HG02840 (cell line): ENCODE data around the gene GCNT1.
"Not testable (repeated sequence)": the region's sequence is repeated elsewhere in the genome, so short reads cannot be mapped to it uniquely, and the experiment has no call there.

ENCODE experiments used
- ATAC-seq: cut with Tn5 transposase; IDR thresholded peaks from one replicate; pipeline ENCODE4 v1.9.1; 2021; ENCODE audit warnings: mild to moderate bottlenecking, moderate library complexity, moderate number of reproducible peaks; ENCODE audit not compliant: unreplicated experiment, low FRiP score

Gene GCNT1

GRCh38 chr9:76441551-76442322 is 17.2 kb upstream of the GCNT1 start:
- ATAC-seq = peak; percentile 55

- no peak for ATAC-seq
Observed at GRCh38 chr9:76443887-76444286, 15.1 kb upstream of the GCNT1 start.

- no peak for ATAC-seq
Observed at GRCh38 chr9:76444322-76444929, 14.6 kb upstream of the GCNT1 start.

GRCh38 chr9:76445976-76446375 is 13.0 kb upstream of the GCNT1 start:
- ATAC-seq = no peak

GRCh38 chr9:76448501-76448900 is 10.5 kb upstream of the GCNT1 start:
- ATAC-seq = no peak

- ATAC-seq = no peak
Observed at GRCh38 chr9:76451234-76451633, 7.7 kb upstream of the GCNT1 start.

- ATAC-seq = no peak
Observed at GRCh38 chr9:76452839-76453238, 6.1 kb upstream of the GCNT1 start.

- ATAC-seq = no peak
Observed at GRCh38 chr9:76453785-76454184, 5.2 kb upstream of the GCNT1 start.

- no peak for ATAC-seq
Observed at GRCh38 chr9:76454311-76454710, 4.7 kb upstream of the GCNT1 start.

GRCh38 chr9:76456202-76456926 is 2.6 kb upstream of the GCNT1 start:
- ATAC-seq = no peak

- ATAC-seq = no peak
Observed at GRCh38 chr9:76459694-76460635, 983 bp downstream of the GCNT1 start.

GRCh38 chr9:76462126-76462525 is 3.1 kb downstream of the GCNT1 start:
- no peak for ATAC-seq

- ATAC-seq = peak; percentile 34
Observed at GRCh38 chr9:76463211-76463610, 4.2 kb downstream of the GCNT1 start.

GRCh38 chr9:76464706-76465105 is 5.7 kb downstream of the GCNT1 start:
- no peak for ATAC-seq

- ATAC-seq = no peak
Observed at GRCh38 chr9:76465442-76466298, 6.7 kb downstream of the GCNT1 start.

GRCh38 chr9:76466299-76466605 is 7.3 kb downstream of the GCNT1 start:
- no peak for ATAC-seq

- no peak for ATAC-seq
Observed at GRCh38 chr9:76474419-76474818, 15.4 kb downstream of the GCNT1 start.

- no peak for ATAC-seq
Observed at GRCh38 chr9:76475686-76476085, 16.7 kb downstream of the GCNT1 start.

GRCh38 chr9:76477818-76478217 is 18.8 kb downstream of the GCNT1 start:
- not testable (repeated sequence) for ATAC-seq

- no peak for ATAC-seq
Observed at GRCh38 chr9:76478226-76478625, 19.2 kb downstream of the GCNT1 start.
